Measurements from ENCODE around the gene MCF2L2. TPM values are rescaled to one million over a fixed set of nuclear protein-coding genes. Genes with fewer than 3 reads are reported as not detected.

MCF2L2 gene
- total and polyA plus RNA-seq, 2 of the 13 experiments (the other 11 are each of a cell fraction or from before 2014, with no cell fraction given), result not detected

- H2AFZ ChIP-seq (ENCODE audit: low read length), result no peak overlapping the region
- DNase-seq (ENCODE audit: low spot score) (no peak), FAIRE-seq (no peak), ATAC-seq (no peak)
- no peak overlapping the region for H3K27ac ChIP-seq (ENCODE audit: extremely low read length, insufficient read depth, low read length)
- intact Hi-C loops (cut with micrococcal nuclease; ENCODE audit: unreplicated experiment), result no loop called here
- POLR2A ChIA-PET, result no interaction called here
- H3K79me2 ChIP-seq (ENCODE audit: insufficient read depth, low read length), result no peaks in the 10 kb centered on the region
- 42% methylated on average over 12 of the region's 12 CpGs for WGBS (ENCODE audit: low lambda C conversion rate)
- no peaks in the 10 kb centered on the region for H4K20me1 ChIP-seq (ENCODE audit: insufficient read depth, low read length)
- in situ Hi-C loops (cut with HindIII; ENCODE audit: extremely low pct_ligation_motif_present, low pct_unique_long_range_greater_than_20kb), result no loop called here
- H3K27me3 ChIP-seq (ENCODE audit: control insufficient read depth in 1 of 2, insufficient read depth in 2 of 2, low read length in 2 of 2), result peaks cover 2 to 35% of the 10 kb centered on the region in 2 experiments
- no peak overlapping the region for H3K9ac ChIP-seq (ENCODE audit: insufficient read depth, low read depth, low read length)
- no peak for TF ChIP-seq MATR3 (CRISPR knock-in tag; IDR thresholded peaks at IDR 0.05)
- TF ChIP-seq ZC3H4 (CRISPR knock-in tag; IDR thresholded peaks at IDR 0.05; ENCODE audit: borderline replicate concordance), result no peak
- TF ChIP-seq KAT7 (CRISPR knock-in tag; IDR thresholded peaks at IDR 0.05; ENCODE audit: borderline replicate concordance), result no peak
- no peak for TF ChIP-seq ZEB1 (IDR thresholded peaks at IDR 0.05; ENCODE audit: insufficient replicate concordance, low read depth)
- no peak for TF ChIP-seq MEIS2 (CRISPR knock-in tag; IDR thresholded peaks at IDR 0.05)
- TF ChIP-seq ZNF124 (CRISPR knock-in tag; IDR thresholded peaks at IDR 0.05), result no peak
- TF ChIP-seq ZNF280B (CRISPR knock-in tag; IDR thresholded peaks at IDR 0.05; ENCODE audit: borderline replicate concordance), result no peak
- TF ChIP-seq ZNF83 (CRISPR knock-in tag; IDR thresholded peaks at IDR 0.05; ENCODE audit: borderline replicate concordance), result no peak
- TF ChIP-seq RARA (CRISPR knock-in tag; IDR thresholded peaks at IDR 0.05), result no peak
- TF ChIP-seq U2AF2 (IDR thresholded peaks at IDR 0.05; ENCODE audit: low read depth, low read length), result no peak
- TF ChIP-seq ZNF543 (CRISPR knock-in tag; IDR thresholded peaks at IDR 0.05), result no peak
- H3K4me3 ChIP-seq (replicated peaks in 1 of 3; ENCODE audit: insufficient read depth in 1 of 3, low read depth in 2 of 3, low read length in 3 of 3), result no peak overlapping the region
- BruUV-seq (replicated peaks), result no TSS peak
- H3K9me3 ChIP-seq (ENCODE audit: low read length), result no peaks in the 10 kb centered on the region
- H3K36me3 ChIP-seq (replicated peaks in 1 of 2; ENCODE audit: control insufficient read depth in 1 of 2, insufficient read depth in 2 of 2, low read length in 2 of 2), result no peaks in the 10 kb centered on the region
- H3K4me1 ChIP-seq (ENCODE audit: insufficient read depth, low read length), result no peaks in the 10 kb centered on the region
- CTCF ChIA-PET (ENCODE audit: low intra/inter-chr PET ratio, low total read pairs), result no interaction called here
- no peak overlapping the region for H3K4me2 ChIP-seq (ENCODE audit: low read depth, low read length)
Measured at GRCh38 chr3:183378545-183378944, 49.9 kb downstream of the MCF2L2 start.

All from HepG2 (cell line).